Fibroblast of gingiva (primary cell): Measurements from ENCODE around the gene P2RX7.
"Not testable (repeated sequence)": the region's sequence is repeated elsewhere in the genome, so short reads cannot be mapped to it uniquely, and the experiment has no call there.

Experiments
- DNase-seq: peaks from one replicate; pipeline ENCODE4 v3.0.0-alpha.2; 2011; ENCODE audit warnings: low read depth

The P2RX7 gene

GRCh38 chr12:121172145-121172544 lies 39.5 kb downstream of the P2RX7 start:
- DNase-seq, result no peak

- no peak for DNase-seq
Measured at GRCh38 chr12:121175383-121176119, 42.9 kb downstream of the P2RX7 start.

GRCh38 chr12:121176826-121177529 lies 44.3 kb downstream of the P2RX7 start:
- DNase-seq, result no peak

GRCh38 chr12:121181181-121181580 lies 48.5 kb downstream of the P2RX7 start:
- peak; percentile 87 for DNase-seq

- no peak for DNase-seq
Measured at GRCh38 chr12:121182222-121182893, 49.7 kb downstream of the P2RX7 start.

GRCh38 chr12:121184425-121184824 lies 51.7 kb downstream of the P2RX7 start:
- no peak for DNase-seq

GRCh38 chr12:121184984-121185889 lies 52.6 kb downstream of the P2RX7 start:
- no peak for DNase-seq

GRCh38 chr12:121186826-121187225 lies 54.1 kb downstream of the P2RX7 start:
- no peak for DNase-seq

- DNase-seq, result no peak
Measured at GRCh38 chr12:121187501-121187900, 54.8 kb downstream of the P2RX7 start.

GRCh38 chr12:121188227-121188626 lies 55.6 kb downstream of the P2RX7 start:
- no peak for DNase-seq

- no peak for DNase-seq
Measured at GRCh38 chr12:121189131-121189530, 56.5 kb downstream of the P2RX7 start.

- DNase-seq, result no peak
Measured at GRCh38 chr12:121189619-121190155, 57.0 kb downstream of the P2RX7 start.

GRCh38 chr12:121190523-121191031 lies 57.9 kb downstream of the P2RX7 start:
- DNase-seq, result peak; percentile 83

GRCh38 chr12:121191151-121191550 lies 58.5 kb downstream of the P2RX7 start:
- no peak for DNase-seq

GRCh38 chr12:121196902-121197301 lies 64.2 kb downstream of the P2RX7 start:
- DNase-seq, result no peak

GRCh38 chr12:121198949-121199348 lies 66.3 kb downstream of the P2RX7 start:
- DNase-seq, result no peak

GRCh38 chr12:121201140-121201539 lies 68.5 kb downstream of the P2RX7 start:
- not testable (repeated sequence) for DNase-seq

GRCh38 chr12:121202407-121203355 lies 70.0 kb downstream of the P2RX7 start:
- DNase-seq, result no peak

- DNase-seq, result no peak
Measured at GRCh38 chr12:121203482-121203881, 70.8 kb downstream of the P2RX7 start.

GRCh38 chr12:121205491-121205890 lies 72.8 kb downstream of the P2RX7 start:
- DNase-seq, result no peak
